Measurements from ENCODE around the gene NUBP2. TPM values are rescaled to one million over a fixed set of nuclear protein-coding genes. Genes with fewer than 3 reads are reported as not detected.

The NUBP2 gene
- total and polyA plus RNA-seq, 2 donors (not counting 1 experiment from before 2014, with no cell fraction given), result 13.5 to 43.6 TPM

GRCh38 chr16:1773703-1774447 is 8.9 kb upstream of the NUBP2 start:
- H3K9ac ChIP-seq (ENCODE audit: insufficient read depth, low read length), result peak overlapping the region; percentile 85
- H4K20me1 ChIP-seq (ENCODE audit: control insufficient read depth, extremely low read depth, insufficient read depth, low read length), result no peaks in the 10 kb centered on the region
- H3K4me2 ChIP-seq (ENCODE audit: extremely low read depth, insufficient read depth, low read length), result peak overlapping the region; percentile 96
- peak overlapping the region; percentile 69 to 89 (median 84) for H3K4me3 ChIP-seq (replicated peaks in 1 of 4; ENCODE audit: control extremely low read depth in 1 of 4, insufficient read depth in 1 of 4, low read depth in 3 of 4, low read length in 4 of 4)
- H3K27ac ChIP-seq (ENCODE audit: insufficient read depth, low read length), result peak overlapping the region; percentile 80
- H3K9me3 ChIP-seq (ENCODE audit: control insufficient read depth, insufficient read depth, low read depth, low read length), result no peaks in the 10 kb centered on the region
- H3K27me3 ChIP-seq (ENCODE audit: control insufficient read depth, insufficient read depth, low read length), result no peaks in the 10 kb centered on the region
- peak; percentile 51 to 66 for DNase-seq (ENCODE audit: low read depth in 2 of 2)
- H3K4me1 ChIP-seq (ENCODE audit: control insufficient read depth, extremely low read depth, insufficient read depth, low read length), result peaks cover 21% of the 10 kb centered on the region
- TF ChIP-seq EZH2 (IDR thresholded peaks at IDR 0.05; ENCODE audit: low read length, missing control alignments) (no peak), CTCF (conservative IDR thresholded peaks at IDR 0.05 in 1 of 2, IDR thresholded peaks at IDR 0.05 in 1 of 2; ENCODE audit: low read depth in 1 of 2, low read length in 2 of 2) (no peak)
- H2AFZ ChIP-seq (ENCODE audit: low read length), result peak overlapping the region; percentile 35
- peaks cover 26% of the 10 kb centered on the region for H3K36me3 ChIP-seq (ENCODE audit: control insufficient read depth, insufficient read depth, low read length)
- H3K79me2 ChIP-seq (ENCODE audit: control insufficient read depth, insufficient read depth, low read length), result peaks cover 31% of the 10 kb centered on the region

GRCh38 chr16:1774448-1774780 is 8.3 kb upstream of the NUBP2 start:
- TF ChIP-seq CTCF (conservative IDR thresholded peaks at IDR 0.05 in 1 of 2, IDR thresholded peaks at IDR 0.05 in 1 of 2; ENCODE audit: low read depth in 1 of 2, low read length in 2 of 2), result no peak
- no peak for TF ChIP-seq EZH2 (IDR thresholded peaks at IDR 0.05; ENCODE audit: low read length, missing control alignments)
- Histone ChIP-seq H3K27ac (ENCODE audit: insufficient read depth, low read length) (no peak overlapping the region), H3K27me3 (ENCODE audit: control insufficient read depth, insufficient read depth, low read length) (no peaks in the 10 kb centered on the region), H2AFZ (ENCODE audit: low read length) (no peak overlapping the region), H3K9me3 (ENCODE audit: control insufficient read depth, insufficient read depth, low read depth, low read length) (no peaks in the 10 kb centered on the region), H3K4me2 (ENCODE audit: extremely low read depth, insufficient read depth, low read length) (peak overlapping the region; percentile 96), H4K20me1 (ENCODE audit: control insufficient read depth, extremely low read depth, insufficient read depth, low read length) (no peaks in the 10 kb centered on the region), H3K4me1 (ENCODE audit: control insufficient read depth, extremely low read depth, insufficient read depth, low read length) (peaks cover 21% of the 10 kb centered on the region), H3K36me3 (ENCODE audit: control insufficient read depth, insufficient read depth, low read length) (peaks cover 21% of the 10 kb centered on the region), H3K4me3 (replicated peaks in 1 of 4; ENCODE audit: control extremely low read depth in 1 of 4, insufficient read depth in 1 of 4, low read depth in 3 of 4, low read length in 4 of 4) (peak overlapping the region in 3 of 4 experiments; percentile 69 to 89 (median 84)), H3K9ac (ENCODE audit: insufficient read depth, low read length) (peak overlapping the region; percentile 16), H3K79me2 (ENCODE audit: control insufficient read depth, insufficient read depth, low read length) (peaks cover 31% of the 10 kb centered on the region)
- DNase-seq (ENCODE audit: low read depth in 2 of 2), result no peak

- Histone ChIP-seq H3K4me1 (ENCODE audit: control insufficient read depth, extremely low read depth, insufficient read depth, low read length) (peaks cover 18% of the 10 kb centered on the region), H3K9ac (ENCODE audit: insufficient read depth, low read length) (no peak overlapping the region), H3K9me3 (ENCODE audit: control insufficient read depth, insufficient read depth, low read depth, low read length) (no peaks in the 10 kb centered on the region), H3K27me3 (ENCODE audit: control insufficient read depth, insufficient read depth, low read length) (no peaks in the 10 kb centered on the region), H4K20me1 (ENCODE audit: control insufficient read depth, extremely low read depth, insufficient read depth, low read length) (no peaks in the 10 kb centered on the region), H3K27ac (ENCODE audit: insufficient read depth, low read length) (no peak overlapping the region), H3K79me2 (ENCODE audit: control insufficient read depth, insufficient read depth, low read length) (peaks cover 31% of the 10 kb centered on the region), H2AFZ (ENCODE audit: low read length) (no peak overlapping the region), H3K4me2 (ENCODE audit: extremely low read depth, insufficient read depth, low read length) (no peak overlapping the region), H3K4me3 (replicated peaks in 1 of 4; ENCODE audit: control extremely low read depth in 1 of 4, insufficient read depth in 1 of 4, low read depth in 3 of 4, low read length in 4 of 4) (peak overlapping the region in 1 of 4 experiments; percentile 7), H3K36me3 (ENCODE audit: control insufficient read depth, insufficient read depth, low read length) (peaks cover 21% of the 10 kb centered on the region)
- TF ChIP-seq CTCF (conservative IDR thresholded peaks at IDR 0.05 in 1 of 2, IDR thresholded peaks at IDR 0.05 in 1 of 2; ENCODE audit: low read depth in 1 of 2, low read length in 2 of 2) (no peak), EZH2 (IDR thresholded peaks at IDR 0.05; ENCODE audit: low read length, missing control alignments) (no peak)
- no peak for DNase-seq (ENCODE audit: low read depth in 2 of 2)
These were observed 7.5 kb upstream of the NUBP2 start for GRCh38 chr16:1775006-1775845.

All from fibroblast of lung (primary cell).